H1 (cell line): ENCODE measurements around the gene MAPK11. TPM values are rescaled to one million over a fixed set of nuclear protein-coding genes. Genes with fewer than 3 reads are reported as not detected.

Experiments
- CTCF ChIA-PET: fragments of 300-600 bp; sonication (Branson Sonifier 250); formaldehyde crosslinking; loops from one replicate; lab custom pipeline; 2021; ENCODE audit not compliant: partially characterized antibody; lab: Charles Lee
- POLR2A ChIA-PET: fragments of 300-600 bp; sonication (Branson Sonifier 250); formaldehyde crosslinking; loops from one replicate; lab custom pipeline; 2021; ENCODE audit warnings: inconsistent platforms; ENCODE audit not compliant: partially characterized antibody; lab: Charles Lee
- DNase-seq, 2 experiments: peaks; one replicate each; pipeline versions ENCODE4 v3.0.0 to v3.0.0-alpha.2; 2010 to 2022; ENCODE audit warnings: low spot score in 2 of 2, low read depth in 1 of 2, mixed read lengths in 1 of 2
- FAIRE-seq: peaks from 2 replicates; lab custom pipeline; 2011; peaks lifted over from hg19 to GRCh38; lab: Jason Lieb, UNC
- H2AFZ ChIP-seq: 2 replicates; pipeline ENCODE4 v1.8.1; 2012; ENCODE audit warnings: low read length, inconsistent platforms
- H2AK5ac ChIP-seq: 2 replicates; pipeline ENCODE4 v1.6.1; 2013; ENCODE audit warnings: low read depth, low read length
- H2BK120ac ChIP-seq: replicated peaks from 2 replicates; pipeline ENCODE3; 2013; ENCODE audit warnings: low read depth, low read length, inconsistent platforms
- H2BK12ac ChIP-seq: 2 replicates; pipeline ENCODE4 v1.6.1; 2013; ENCODE audit warnings: low read depth, low read length
- H2BK15ac ChIP-seq: 2 replicates; pipeline ENCODE4 v1.6.1; 2013; ENCODE audit warnings: low read length
- H2BK20ac ChIP-seq: 2 replicates; pipeline ENCODE4 v1.6.1; 2013; ENCODE audit warnings: low read length
- H2BK5ac ChIP-seq: 2 replicates; pipeline ENCODE4 v1.6.1; 2013; ENCODE audit warnings: low read depth, low read length
- H3K14ac ChIP-seq: 2 replicates; pipeline ENCODE4 v1.6.1; 2013; ENCODE audit warnings: inconsistent platforms; ENCODE audit not compliant: insufficient read length
- H3K18ac ChIP-seq: 2 replicates; pipeline ENCODE4 v1.6.1; 2013; ENCODE audit warnings: low read length; ENCODE audit errors: extremely low read depth
- H3K23ac ChIP-seq: 2 replicates; pipeline ENCODE4 v1.6.1; 2013; ENCODE audit warnings: inconsistent platforms; ENCODE audit not compliant: insufficient read length
- H3K23me2 ChIP-seq: 2 replicates; pipeline ENCODE4 v1.6.1; 2013; ENCODE audit warnings: low read depth, low read length
- H3K27ac ChIP-seq: 2 replicates; pipeline ENCODE4 v1.6.1; 2011; ENCODE audit warnings: low read depth, low read length, inconsistent platforms
- H3K27me3 ChIP-seq, 4 experiments: replicated peaks in 1 of 4; 1 replicate in 1 of 4; 2 replicates in 3 of 4; pipeline versions ENCODE4 v1.6.1 to v1.8.1; 2011 to 2013; ENCODE audit warnings: low read length in 3 of 4, mild to moderate bottlenecking in 3 of 4, inconsistent platforms in 2 of 4, mixed read lengths in 2 of 4, moderate library complexity in 1 of 4; ENCODE audit not compliant: control insufficient read depth in 3 of 4, insufficient read depth in 3 of 4; ENCODE audit errors: extremely low read depth in 1 of 4
- H3K36me3 ChIP-seq, 4 experiments: 2 replicates each; pipeline versions ENCODE4 v1.6.1 to v1.8.1; 2011 to 2013; ENCODE audit warnings: mild to moderate bottlenecking in 4 of 4, low read length in 3 of 4, moderate library complexity in 2 of 4, control low read depth in 1 of 4, inconsistent platforms in 1 of 4; ENCODE audit not compliant: insufficient read depth in 4 of 4, control insufficient read depth in 2 of 4
- H3K4ac ChIP-seq: replicated peaks from 2 replicates; pipeline ENCODE3; 2013; ENCODE audit warnings: low read length, low read depth, mixed read lengths, inconsistent platforms; ENCODE audit not compliant: insufficient read length
- H3K4me1 ChIP-seq, 4 experiments: replicated peaks in 1 of 4; 1 replicate in 1 of 4; 2 replicates in 3 of 4; pipeline versions ENCODE4 v1.6.1 to v1.8.1; 2011 to 2013; ENCODE audit warnings: low read length in 3 of 4, inconsistent platforms in 2 of 4, mixed read lengths in 1 of 4; ENCODE audit not compliant: insufficient read depth in 4 of 4, control insufficient read depth in 3 of 4
- H3K4me2 ChIP-seq, 2 experiments: 2 replicates each; pipeline versions ENCODE4 v1.6.1 to v1.8.1; 2011 to 2013; ENCODE audit warnings: low read depth in 2 of 2, low read length in 2 of 2, control low read depth in 1 of 2, inconsistent platforms in 1 of 2, mild to moderate bottlenecking in 1 of 2; ENCODE audit not compliant: insufficient read depth in 1 of 2
- H3K4me3 ChIP-seq, 4 experiments: fragments of 200-600, 300-600 bp in 1 of 4; sonication (generic), shearing (Covaris generic), sonication (Bioruptor Twin) in 1 of 4; 2 replicates each; pipeline versions ENCODE4 v1.5.1 to v1.8.1; 2011 to 2016; ENCODE audit warnings: low read length in 4 of 4, low read depth in 3 of 4, control low read depth in 2 of 4, inconsistent platforms in 2 of 4, mild to moderate bottlenecking in 2 of 4, mixed read lengths in 1 of 4, moderate library complexity in 1 of 4; ENCODE audit not compliant: insufficient read depth in 2 of 4; ENCODE audit errors: extremely low read depth in 1 of 4
- H3K56ac ChIP-seq: replicated peaks from 2 replicates; pipeline ENCODE3; 2013; ENCODE audit warnings: low read depth, mild to moderate bottlenecking, mixed read lengths, low read length, inconsistent platforms; ENCODE audit not compliant: insufficient read length
- H3K79me1 ChIP-seq: 2 replicates; pipeline ENCODE4 v1.6.1; 2013; ENCODE audit warnings: low read depth, low read length, control low read depth
- H3K79me2 ChIP-seq, 2 experiments: 2 replicates each; pipeline versions ENCODE4 v1.6.1 to v1.8.1; 2012 to 2013; ENCODE audit warnings: low read length in 2 of 2, mild to moderate bottlenecking in 2 of 2, inconsistent platforms in 1 of 2; ENCODE audit not compliant: insufficient read depth in 2 of 2, control insufficient read depth in 1 of 2
- H3K9ac ChIP-seq, 4 experiments: replicated peaks in 1 of 4; 1 replicate in 1 of 4; 2 replicates in 3 of 4; pipeline versions ENCODE4 v1.6.1 to v1.8.1; 2011 to 2013; ENCODE audit warnings: low read depth in 3 of 4, low read length in 3 of 4, control low read depth in 2 of 4, mild to moderate bottlenecking in 2 of 4, moderate library complexity in 2 of 4, inconsistent platforms in 1 of 4; ENCODE audit errors: extremely low read depth in 1 of 4
- H3K9me3 ChIP-seq, 2 experiments: 2 replicates each; pipeline versions ENCODE4 v1.6.1 to v1.8.1; 2012 to 2013; ENCODE audit warnings: mild to moderate bottlenecking in 2 of 2, moderate library complexity in 2 of 2, control low read depth in 1 of 2, inconsistent platforms in 1 of 2, low read depth in 1 of 2, low read length in 1 of 2, mixed read lengths in 1 of 2; ENCODE audit not compliant: insufficient read depth in 2 of 2
- H4K20me1 ChIP-seq, 2 experiments: replicated peaks in 1 of 2; 2 replicates each; pipeline versions ENCODE3 to v1.8.1; 2011 to 2013; ENCODE audit warnings: inconsistent platforms in 2 of 2, low read length in 2 of 2, mild to moderate bottlenecking in 1 of 2; ENCODE audit not compliant: insufficient read depth in 2 of 2, control insufficient read depth in 1 of 2
- H4K5ac ChIP-seq: 2 replicates; pipeline ENCODE4 v1.6.1; 2013; ENCODE audit warnings: low read length, low read depth, mixed read lengths, inconsistent platforms; ENCODE audit not compliant: insufficient read length
- H4K8ac ChIP-seq: 2 replicates; pipeline ENCODE4 v1.8.0; 2013; ENCODE audit warnings: mild to moderate bottlenecking, moderate library complexity, low read length, inconsistent platforms; ENCODE audit not compliant: insufficient read depth; ENCODE audit errors: extremely low read depth
- H4K91ac ChIP-seq: replicated peaks from 2 replicates; pipeline ENCODE3; 2013; ENCODE audit warnings: low read length, mixed read lengths, inconsistent platforms; ENCODE audit not compliant: insufficient read length
- SIRT6 ChIP-seq: IDR thresholded peaks from one replicate; pipeline ENCODE4 v1.7.1; 2012; ENCODE audit warnings: low read length, inconsistent platforms
- WGBS, 2 experiments: shearing (Covaris generic) in 1 of 2; methylation state at CpG; one replicate each; pipeline versions ENCODE4 v1.1.6 to v1.1.7; 2013 to 2015; ENCODE audit warnings: low lambda C conversion rate in 2 of 2, mixed read lengths in 2 of 2, inconsistent platforms in 1 of 2, low coverage in 1 of 2, missing lambda C conversion rate in 1 of 2; ENCODE audit not compliant: insufficient replicate concordance in 2 of 2, insufficient coverage in 1 of 2, insufficient read length in 1 of 2; ENCODE audit errors: extremely low coverage in 1 of 2, missing lambda C conversion rate in 1 of 2; 5-methylcytosine and 5-hydroxymethylcytosine counted together
- polyA plus RNA-seq, 7 experiments: library from polyadenylated mRNA; depleted of rRNA in 3 of 7; stranded (reverse) in 5 of 7; unstranded in 2 of 7; fragments of >200 nt in 5 of 7; fragments of 200-250 nt in 2 of 7; gene quantifications; 1 replicate in 5 of 7; 2 replicates in 1 of 7; 4 replicates in 1 of 7; pipeline versions ENCODE4 v1.2.1 to v1.2.3, GENCODE V29; 2011 to 2013; ENCODE audit warnings: missing spikeins in 2 of 7, mixed read lengths in 2 of 7
- total RNA-seq: library from RNA; stranded (reverse); fragmentation: NEBNext Ultra II Directional; extraction: Animal tissue kit (Norgen Biotek cat#: 25700); gene quantifications from 2 replicates; pipeline ENCODE4 v1.2.1, GENCODE V29; 2021

MAPK11 gene
- total and polyA plus RNA-seq, 2 of the 8 experiments (the other 6 are each of a cell fraction or from before 2014, with no cell fraction given): 0.70 to 1.5 TPM

DNA sequence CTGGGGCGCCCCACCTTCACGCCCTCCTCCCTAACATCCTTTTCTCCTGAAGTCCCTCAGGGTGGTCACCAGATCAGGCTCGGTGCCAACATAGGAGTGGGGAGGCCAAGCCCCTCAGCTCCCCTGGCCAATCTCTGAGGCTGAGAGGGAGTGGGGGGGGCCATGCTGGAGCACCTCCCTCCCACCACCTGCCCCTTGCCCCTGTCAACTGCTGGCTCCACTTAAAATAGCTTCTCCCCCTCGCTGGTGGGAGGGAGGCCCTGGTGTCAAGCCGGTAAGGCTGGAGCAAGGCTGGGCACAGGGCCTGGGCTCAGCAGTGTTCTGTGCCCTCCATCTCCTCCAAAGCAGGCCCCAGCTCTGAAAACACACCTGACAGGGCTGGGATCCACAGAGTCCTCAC lies 32.4 kb upstream of the MAPK11 start:
- no peak overlapping the region for H2BK20ac ChIP-seq
- H3K27me3 ChIP-seq: no peaks in the 10 kb centered on the region; a peak in 2 of 7 replicates
- H2AFZ ChIP-seq: no peak overlapping the region
- H3K36me3 ChIP-seq: no peaks in the 10 kb centered on the region
- POLR2A ChIA-PET: interaction anchor here (0.7 kb wide), 1 partner anchor 15 kb away, joined by 3 read pairs; no protein-coding TSS in a partner anchor
- H3K14ac ChIP-seq: no peak overlapping the region
- WGBS, 2 experiments: 94% methylated on average over 5 of the region's 5 CpGs; no CpG with 5 or more reads in 1 of the 2 experiments
- no peak overlapping the region for H3K4ac ChIP-seq
- no peak for DNase-seq
- peaks cover 11 to 32% of the 10 kb centered on the region in 2 experiments for H4K20me1 ChIP-seq
- no peak overlapping the region for H3K9ac ChIP-seq
- H3K4me2 ChIP-seq: no peak overlapping the region
- peak overlapping the region; percentile 40 for H4K91ac ChIP-seq
- 0 out of 2 replicates have a peak overlapping the region, but pooled peaks have one; percentile 13 for H2AK5ac ChIP-seq
- no peak overlapping the region for H3K27ac ChIP-seq
- no peak for FAIRE-seq
- H3K4me1 ChIP-seq: peaks cover 3 to 45% (median 23%) of the 10 kb centered on the region in 4 experiments
- no peak overlapping the region for H3K4me3 ChIP-seq
- no peak overlapping the region for H4K5ac ChIP-seq
- no peak overlapping the region for H2BK15ac ChIP-seq
- H3K79me1 ChIP-seq: peaks cover 9% of the 10 kb centered on the region
- H3K9me3 ChIP-seq: no peaks in the 10 kb centered on the region
- H3K23me2 ChIP-seq: peaks cover 11% of the 10 kb centered on the region; the same call in 1 of the 2 replicates
- H2BK5ac ChIP-seq: no peak overlapping the region
- H3K18ac ChIP-seq: no peak overlapping the region
- CTCF ChIA-PET: interaction anchor here (1.1 to 3.2 kb wide), 6 partner anchors 9 to 40 kb away, joined by 3 to 16 read pairs (median 7); no protein-coding TSS in a partner anchor
- H2BK12ac ChIP-seq: no peak overlapping the region
- no peak overlapping the region for H3K23ac ChIP-seq
- no peak overlapping the region for H2BK120ac ChIP-seq
- 0 out of 2 replicates have a peak overlapping the region, but pooled peaks have one; percentile 35 for H4K8ac ChIP-seq
- no peak overlapping the region for H3K56ac ChIP-seq
- peaks cover 0 to 19% of the 10 kb centered on the region in 2 experiments; a peak in 3 of 4 replicates for H3K79me2 ChIP-seq
- no peak for TF ChIP-seq SIRT6
